ENCODE results near the gene JAKMIP2. TPM values are rescaled to one million over a fixed set of nuclear protein-coding genes. Genes with fewer than 3 reads are reported as not detected.

The JAKMIP2 gene
- total RNA-seq, 1 experiment from 2014 or later: 1.2 TPM

DNA sequence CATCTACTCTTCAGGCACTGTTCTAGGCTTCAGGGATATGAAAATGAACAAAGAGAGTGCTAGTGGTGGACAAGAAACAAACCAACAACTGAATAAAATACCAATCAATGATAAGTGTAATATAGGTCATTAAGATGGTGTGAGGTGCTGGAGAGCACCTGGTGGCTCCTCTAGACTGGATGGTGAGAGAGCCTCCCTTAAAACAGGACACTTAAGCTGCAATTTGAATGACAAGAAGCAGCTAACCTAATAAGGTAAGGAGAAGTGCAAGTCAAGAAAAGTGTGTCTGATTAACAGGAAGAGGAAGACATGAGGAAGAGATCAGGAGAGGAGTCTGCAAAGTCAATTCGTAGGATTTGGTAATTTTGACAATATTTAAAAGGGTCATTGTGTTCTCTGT, 23.1 kb downstream of the JAKMIP2 start:
- H3K9me3 Mint-ChIP-seq (ENCODE audit: unreplicated experiment): no peaks in the 10 kb centered on the region
- intact Hi-C loops (cut with micrococcal nuclease; ENCODE audit: unreplicated experiment): no loop called here
- POLR2A ChIA-PET: no interaction called here
- no peak overlapping the region for H3K27ac Mint-ChIP-seq (ENCODE audit: unreplicated experiment)
- Histone ChIP-seq H3K4me1 (no peaks in the 10 kb centered on the region), H3K36me3 (ENCODE audit: control insufficient read depth, insufficient read depth, low read length) (no peaks in the 10 kb centered on the region), H3K4me3 (ENCODE audit: low read depth, low read length) (no peak overlapping the region), H3K27me3 (replicated peaks; ENCODE audit: control insufficient read depth, insufficient read depth, low read length) (no peaks in the 10 kb centered on the region), H3K9me3 (no peaks in the 10 kb centered on the region)
- no peaks in the 10 kb centered on the region for H3K36me3 Mint-ChIP-seq (ENCODE audit: insufficient read depth, unreplicated experiment)
- H3K4me3 Mint-ChIP-seq (ENCODE audit: unreplicated experiment): no peak overlapping the region
- TF ChIP-seq, protein P1, sequence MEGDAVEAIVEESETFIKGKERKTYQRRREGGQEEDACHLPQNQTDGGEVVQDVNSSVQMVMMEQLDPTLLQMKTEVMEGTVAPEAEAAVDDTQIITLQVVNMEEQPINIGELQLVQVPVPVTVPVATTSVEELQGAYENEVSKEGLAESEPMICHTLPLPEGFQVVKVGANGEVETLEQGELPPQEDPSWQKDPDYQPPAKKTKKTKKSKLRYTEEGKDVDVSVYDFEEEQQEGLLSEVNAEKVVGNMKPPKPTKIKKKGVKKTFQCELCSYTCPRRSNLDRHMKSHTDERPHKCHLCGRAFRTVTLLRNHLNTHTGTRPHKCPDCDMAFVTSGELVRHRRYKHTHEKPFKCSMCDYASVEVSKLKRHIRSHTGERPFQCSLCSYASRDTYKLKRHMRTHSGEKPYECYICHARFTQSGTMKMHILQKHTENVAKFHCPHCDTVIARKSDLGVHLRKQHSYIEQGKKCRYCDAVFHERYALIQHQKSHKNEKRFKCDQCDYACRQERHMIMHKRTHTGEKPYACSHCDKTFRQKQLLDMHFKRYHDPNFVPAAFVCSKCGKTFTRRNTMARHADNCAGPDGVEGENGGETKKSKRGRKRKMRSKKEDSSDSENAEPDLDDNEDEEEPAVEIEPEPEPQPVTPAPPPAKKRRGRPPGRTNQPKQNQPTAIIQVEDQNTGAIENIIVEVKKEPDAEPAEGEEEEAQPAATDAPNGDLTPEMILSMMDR (IDR thresholded peaks at IDR 0.05; ENCODE audit: insufficient read depth in 1 of 2, low read depth in 1 of 2, low read length in 1 of 2, severe bottlenecking in 1 of 2, unreplicated experiment in 1 of 2): no peak
- no TSS peak for BruUV-seq (replicated peaks)
- H3K27me3 Mint-ChIP-seq (ENCODE audit: insufficient read depth, unreplicated experiment): peaks cover 2% of the 10 kb centered on the region
- no peaks in the 10 kb centered on the region for H3K4me1 Mint-ChIP-seq (ENCODE audit: low read depth, unreplicated experiment)
- CTCF ChIA-PET: no interaction called here
- no peak for DNase-seq

DNA sequence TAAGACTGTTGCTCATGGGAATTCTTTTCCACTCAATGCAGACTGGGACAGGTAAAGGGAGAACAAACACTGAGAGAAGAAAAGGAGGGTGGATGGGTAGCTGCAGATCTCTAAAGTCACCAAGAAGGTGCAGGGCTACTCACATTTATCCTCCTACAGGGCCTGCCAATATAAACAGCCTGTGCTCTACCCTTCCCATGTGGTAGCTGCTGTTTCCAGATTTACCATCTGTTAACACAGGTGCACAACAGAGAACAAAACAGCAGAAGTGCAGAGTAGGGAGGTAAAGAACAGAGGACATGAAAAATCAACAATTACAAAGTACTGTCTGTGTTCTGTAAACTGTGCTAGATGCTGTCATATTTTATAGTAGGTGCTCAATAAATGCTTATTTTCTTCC, 26.0 kb downstream of the JAKMIP2 start:
- ChIA-PET CTCF (no interaction called here), POLR2A (no interaction called here)
- no peaks in the 10 kb centered on the region for H3K9me3 Mint-ChIP-seq (ENCODE audit: unreplicated experiment)
- H3K36me3 ChIP-seq (ENCODE audit: control insufficient read depth, insufficient read depth, low read length): no peaks in the 10 kb centered on the region
- intact Hi-C loops (cut with micrococcal nuclease; ENCODE audit: unreplicated experiment): no loop called here
- no peak overlapping the region for H3K4me3 Mint-ChIP-seq (ENCODE audit: unreplicated experiment)
- no peaks in the 10 kb centered on the region for H3K36me3 Mint-ChIP-seq (ENCODE audit: insufficient read depth, unreplicated experiment)
- no peak overlapping the region for H3K27ac Mint-ChIP-seq (ENCODE audit: unreplicated experiment)
- no peaks in the 10 kb centered on the region for H3K9me3 ChIP-seq
- H3K4me1 Mint-ChIP-seq (ENCODE audit: low read depth, unreplicated experiment): no peaks in the 10 kb centered on the region
- H3K27me3 Mint-ChIP-seq (ENCODE audit: insufficient read depth, unreplicated experiment): peaks cover 2% of the 10 kb centered on the region
- H3K4me1 ChIP-seq: no peaks in the 10 kb centered on the region
- TF ChIP-seq, protein P1 (IDR thresholded peaks at IDR 0.05; ENCODE audit: insufficient read depth in 1 of 2, low read depth in 1 of 2, low read length in 1 of 2, severe bottlenecking in 1 of 2, unreplicated experiment in 1 of 2): no peak
- DNase-seq: no peak
- H3K4me3 ChIP-seq (ENCODE audit: low read depth, low read length): no peak overlapping the region
- BruUV-seq (replicated peaks): no TSS peak
- no peaks in the 10 kb centered on the region for H3K27me3 ChIP-seq (replicated peaks; ENCODE audit: control insufficient read depth, insufficient read depth, low read length)

- Mint-ChIP-seq H3K9me3 (ENCODE audit: unreplicated experiment) (no peaks in the 10 kb centered on the region), H3K27me3 (ENCODE audit: insufficient read depth, unreplicated experiment) (peaks cover 2% of the 10 kb centered on the region), H3K36me3 (ENCODE audit: insufficient read depth, unreplicated experiment) (no peaks in the 10 kb centered on the region), H3K27ac (ENCODE audit: unreplicated experiment) (no peak overlapping the region), H3K4me1 (ENCODE audit: low read depth, unreplicated experiment) (no peaks in the 10 kb centered on the region), H3K4me3 (ENCODE audit: unreplicated experiment) (no peak overlapping the region)
- CTCF ChIA-PET: no interaction called here
- no peaks in the 10 kb centered on the region for H3K36me3 ChIP-seq (ENCODE audit: control insufficient read depth, insufficient read depth, low read length)
- H3K27me3 ChIP-seq (replicated peaks; ENCODE audit: control insufficient read depth, insufficient read depth, low read length): no peaks in the 10 kb centered on the region
- H3K9me3 ChIP-seq: no peaks in the 10 kb centered on the region
- intact Hi-C loops (cut with micrococcal nuclease; ENCODE audit: unreplicated experiment): no loop called here
- no TSS peak for BruUV-seq (replicated peaks)
- DNase-seq: no peak
- POLR2A ChIA-PET: no interaction called here
- no peak overlapping the region for H3K4me3 ChIP-seq (ENCODE audit: low read depth, low read length)
- no peaks in the 10 kb centered on the region for H3K4me1 ChIP-seq
- TF ChIP-seq, protein P1 (IDR thresholded peaks at IDR 0.05; ENCODE audit: insufficient read depth in 1 of 2, low read depth in 1 of 2, low read length in 1 of 2, severe bottlenecking in 1 of 2, unreplicated experiment in 1 of 2): no peak
Measured at GRCh38 chr5:147754372-147755122, 28.0 kb downstream of the JAKMIP2 start.
